SU-DHL-6 (cell line): ENCODE data around the gene CLDN7.

Experiments used
- EZH2phosphoT487 ChIP-seq: fragments of 200-600 bp; sonication (generic), shearing (Covaris generic); conservative IDR thresholded peaks from 2 replicates; pipeline ENCODE4 v1.6.1; 2018; ENCODE audit warnings: mild to moderate bottlenecking, antibody characterized with exemption, low read length, moderate library complexity, mixed read lengths
- TF ChIP-seq, protein P1 (sequence below): fragments of 200-600 bp; sonication (generic); IDR thresholded peaks from one replicate; pipeline ENCODE4 v1.5.1; 2017; ENCODE audit warnings: antibody characterized with exemption, mild to moderate bottlenecking, low read length, moderate library complexity; ENCODE audit not compliant: insufficient read depth, poor library complexity, severe bottlenecking

DNA sequence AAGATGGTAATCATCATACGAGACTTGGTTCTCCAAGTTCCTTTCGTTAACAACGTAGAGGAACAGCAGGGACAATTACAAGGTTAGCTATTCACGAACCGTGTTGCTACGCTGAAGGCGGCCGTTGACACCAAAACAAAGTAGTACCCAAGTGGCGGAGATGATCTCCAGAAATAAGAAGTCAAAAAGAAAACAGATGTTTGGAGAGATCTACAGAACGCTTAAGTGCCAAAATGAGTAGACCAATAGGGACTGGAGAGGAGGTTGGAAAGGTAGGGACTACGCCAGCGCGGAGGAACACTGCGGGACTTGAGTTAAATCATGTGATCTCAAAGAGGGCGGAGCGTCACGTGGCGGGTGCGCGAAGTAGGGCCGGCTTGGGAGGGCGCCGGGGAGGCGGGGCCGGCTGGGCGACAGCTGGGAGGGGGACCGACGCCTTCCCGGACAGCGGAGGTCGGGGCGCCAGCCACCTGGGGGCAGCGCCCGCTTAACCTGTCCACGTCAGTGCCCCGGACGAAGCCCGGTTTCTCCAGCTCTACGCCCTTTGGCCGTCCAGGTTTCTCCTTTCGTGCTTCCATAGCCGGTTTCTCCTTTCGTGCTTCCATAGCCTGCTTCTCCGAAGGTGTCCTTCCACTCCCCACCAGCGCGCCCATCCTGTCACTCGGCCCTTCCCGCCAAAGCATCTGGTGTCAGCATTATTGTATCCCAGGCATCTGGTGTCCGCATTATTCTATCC, 19.4 kb downstream of the CLDN7 start:
- TF ChIP-seq, protein P1, sequence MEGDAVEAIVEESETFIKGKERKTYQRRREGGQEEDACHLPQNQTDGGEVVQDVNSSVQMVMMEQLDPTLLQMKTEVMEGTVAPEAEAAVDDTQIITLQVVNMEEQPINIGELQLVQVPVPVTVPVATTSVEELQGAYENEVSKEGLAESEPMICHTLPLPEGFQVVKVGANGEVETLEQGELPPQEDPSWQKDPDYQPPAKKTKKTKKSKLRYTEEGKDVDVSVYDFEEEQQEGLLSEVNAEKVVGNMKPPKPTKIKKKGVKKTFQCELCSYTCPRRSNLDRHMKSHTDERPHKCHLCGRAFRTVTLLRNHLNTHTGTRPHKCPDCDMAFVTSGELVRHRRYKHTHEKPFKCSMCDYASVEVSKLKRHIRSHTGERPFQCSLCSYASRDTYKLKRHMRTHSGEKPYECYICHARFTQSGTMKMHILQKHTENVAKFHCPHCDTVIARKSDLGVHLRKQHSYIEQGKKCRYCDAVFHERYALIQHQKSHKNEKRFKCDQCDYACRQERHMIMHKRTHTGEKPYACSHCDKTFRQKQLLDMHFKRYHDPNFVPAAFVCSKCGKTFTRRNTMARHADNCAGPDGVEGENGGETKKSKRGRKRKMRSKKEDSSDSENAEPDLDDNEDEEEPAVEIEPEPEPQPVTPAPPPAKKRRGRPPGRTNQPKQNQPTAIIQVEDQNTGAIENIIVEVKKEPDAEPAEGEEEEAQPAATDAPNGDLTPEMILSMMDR: no peak
- no peak for TF ChIP-seq EZH2phosphoT487
